DMS79 (cell line): ENCODE measurements around the gene TMEM40.
"Not testable (repeated sequence)": the region's sequence is repeated elsewhere in the genome, so short reads cannot be mapped to it uniquely, and the experiment has no call there.

Source experiments
- DNase-seq: peaks from one replicate; lab custom pipeline; 2025; lab: John Stamatoyannopoulos, UW

TMEM40 gene

GRCh38 chr3:12775970-12776369, 16.9 kb upstream of the TMEM40 start:
- not testable (repeated sequence) for DNase-seq

- no peak for DNase-seq
These were observed 16.2 kb upstream of the TMEM40 start for GRCh38 chr3:12775226-12775625.

- DNase-seq = no peak
These were observed 15.6 kb upstream of the TMEM40 start for GRCh38 chr3:12774619-12775018.

- no peak for DNase-seq
These were observed 14.6 kb upstream of the TMEM40 start for GRCh38 chr3:12773710-12774086.

- DNase-seq = no peak
These were observed 14.1 kb upstream of the TMEM40 start for GRCh38 chr3:12773030-12773709.

GRCh38 chr3:12772462-12772861, 13.4 kb upstream of the TMEM40 start:
- no peak for DNase-seq

GRCh38 chr3:12771236-12771635, 12.2 kb upstream of the TMEM40 start:
- DNase-seq = no peak

- no peak for DNase-seq
These were observed 10.7 kb upstream of the TMEM40 start for GRCh38 chr3:12769761-12770160.

- DNase-seq = no peak
These were observed 9.8 kb upstream of the TMEM40 start for GRCh38 chr3:12768579-12769527.

GRCh38 chr3:12766541-12766940, 7.5 kb upstream of the TMEM40 start:
- no peak for DNase-seq

- DNase-seq = no peak
These were observed 5.2 kb upstream of the TMEM40 start for GRCh38 chr3:12764171-12764776.

- no peak for DNase-seq
These were observed 870 bp upstream of the TMEM40 start for GRCh38 chr3:12759693-12760565.

GRCh38 chr3:12758025-12758781, 856 bp downstream of the TMEM40 start:
- no peak for DNase-seq

GRCh38 chr3:12756635-12757034, 2.4 kb downstream of the TMEM40 start:
- DNase-seq = no peak

- no peak for DNase-seq
These were observed 2.9 kb downstream of the TMEM40 start for GRCh38 chr3:12756175-12756574.

- DNase-seq = no peak
These were observed 3.3 kb downstream of the TMEM40 start for GRCh38 chr3:12755754-12756153.

- DNase-seq = no peak
These were observed 4.7 kb downstream of the TMEM40 start for GRCh38 chr3:12754313-12754712.

- DNase-seq = no peak
These were observed 5.6 kb downstream of the TMEM40 start for GRCh38 chr3:12753275-12754028.

GRCh38 chr3:12752809-12753208, 6.2 kb downstream of the TMEM40 start:
- DNase-seq = no peak

GRCh38 chr3:12752102-12752501, 7.0 kb downstream of the TMEM40 start:
- no peak for DNase-seq
